HG02884 (cell line): Measurements from ENCODE around the gene NVL.
"Not testable (repeated sequence)": the region's sequence is repeated elsewhere in the genome, so short reads cannot be mapped to it uniquely, and the experiment has no call there.

Experiments
- ATAC-seq: cut with Tn5 transposase; IDR thresholded peaks from one replicate; pipeline ENCODE4 v1.9.1; 2021; ENCODE audit warnings: mild to moderate bottlenecking, moderate library complexity; ENCODE audit not compliant: unreplicated experiment

NVL gene

GRCh38 chr1:224338150-224338838 is 8.3 kb upstream of the NVL start:
- ATAC-seq: no peak

- no peak for ATAC-seq
Measured at GRCh38 chr1:224333939-224334786, 4.2 kb upstream of the NVL start.

- peak; percentile 43 for ATAC-seq
Measured at GRCh38 chr1:224333309-224333926, 3.4 kb upstream of the NVL start.

GRCh38 chr1:224331824-224332223 is 1.9 kb upstream of the NVL start:
- ATAC-seq: no peak

- ATAC-seq: no peak
Measured at GRCh38 chr1:224331326-224331725, 1.4 kb upstream of the NVL start.

- no peak for ATAC-seq
Measured at GRCh38 chr1:224329484-224329841, 509 bp downstream of the NVL start.

GRCh38 chr1:224328644-224329043 is 1.3 kb downstream of the NVL start:
- ATAC-seq: no peak

GRCh38 chr1:224325959-224326358 is 4.0 kb downstream of the NVL start:
- no peak for ATAC-seq

- no peak for ATAC-seq
Measured at GRCh38 chr1:224321706-224322105, 8.3 kb downstream of the NVL start.

GRCh38 chr1:224317383-224318045 is 12.5 kb downstream of the NVL start:
- no peak for ATAC-seq

- ATAC-seq: no peak
Measured at GRCh38 chr1:224312025-224312424, 17.9 kb downstream of the NVL start.

GRCh38 chr1:224311503-224311902 is 18.5 kb downstream of the NVL start:
- ATAC-seq: not testable (repeated sequence)

GRCh38 chr1:224308064-224308463 is 21.9 kb downstream of the NVL start:
- ATAC-seq: no peak

- no peak for ATAC-seq
Measured at GRCh38 chr1:224304767-224305166, 25.2 kb downstream of the NVL start.

- ATAC-seq: no peak
Measured at GRCh38 chr1:224302947-224303346, 27.0 kb downstream of the NVL start.

GRCh38 chr1:224301391-224301790 is 28.6 kb downstream of the NVL start:
- ATAC-seq: no peak

- no peak for ATAC-seq
Measured at GRCh38 chr1:224300346-224300745, 29.6 kb downstream of the NVL start.

- no peak for ATAC-seq
Measured at GRCh38 chr1:224298346-224299330, 31.3 kb downstream of the NVL start.

GRCh38 chr1:224294775-224295174 is 35.2 kb downstream of the NVL start:
- ATAC-seq: no peak

- no peak for ATAC-seq
Measured at GRCh38 chr1:224292419-224292818, 37.6 kb downstream of the NVL start.
